Urinary bladder (tissue), 4 donors: ENCODE measurements around the gene BOD1L1. TPM values are rescaled to one million over a fixed set of nuclear protein-coding genes. Genes with fewer than 3 reads are reported as not detected.
A peak's percentile ranks its signal among the peaks of the same experiment; 100 is the strongest.

ENCODE experiments used
- DNase-seq: peaks from one replicate; pipeline ENCODE4 v3.0.0-alpha.2; 2015; ENCODE audit errors: extremely low spot score
- H3K27ac ChIP-seq: one replicate; pipeline ENCODE4 v1.5.1; 2013; ENCODE audit warnings: low read depth, mild to moderate bottlenecking, moderate library complexity
- H3K36me3 ChIP-seq: one replicate; pipeline ENCODE4 v1.6.1; 2013; ENCODE audit warnings: mild to moderate bottlenecking, moderate library complexity; ENCODE audit not compliant: insufficient read depth
- H3K4me1 ChIP-seq: one replicate; pipeline ENCODE4 v1.6.1; 2013; ENCODE audit warnings: mild to moderate bottlenecking, moderate library complexity; ENCODE audit not compliant: insufficient read depth
- H3K4me3 ChIP-seq: one replicate; pipeline ENCODE4 v1.5.1; 2013; ENCODE audit warnings: low read depth, low read length
- WGBS: extraction: QIAGEN DNeasy Blood & Tissue Kit; methylation state at CpG from one replicate; pipeline ENCODE4 v1.1.7; 2013; 5-methylcytosine and 5-hydroxymethylcytosine counted together
- polyA plus RNA-seq: library from polyadenylated mRNA; stranded (reverse); fragments of 200-250 nt; gene quantifications from one replicate; pipeline ENCODE4 v1.2.3, GENCODE V29; 2013
- total RNA-seq: library from RNA; depleted of rRNA; stranded (reverse); fragments of >200 nt; gene quantifications from one replicate; pipeline ENCODE4 v1.2.3, GENCODE V29; 2014
- donor health status: healthy with polysubstance abuse.
- donor health status: healthy.

The BOD1L1 gene
- total RNA-seq: 66.0 TPM
- polyA plus RNA-seq: 19.0 TPM

DNA sequence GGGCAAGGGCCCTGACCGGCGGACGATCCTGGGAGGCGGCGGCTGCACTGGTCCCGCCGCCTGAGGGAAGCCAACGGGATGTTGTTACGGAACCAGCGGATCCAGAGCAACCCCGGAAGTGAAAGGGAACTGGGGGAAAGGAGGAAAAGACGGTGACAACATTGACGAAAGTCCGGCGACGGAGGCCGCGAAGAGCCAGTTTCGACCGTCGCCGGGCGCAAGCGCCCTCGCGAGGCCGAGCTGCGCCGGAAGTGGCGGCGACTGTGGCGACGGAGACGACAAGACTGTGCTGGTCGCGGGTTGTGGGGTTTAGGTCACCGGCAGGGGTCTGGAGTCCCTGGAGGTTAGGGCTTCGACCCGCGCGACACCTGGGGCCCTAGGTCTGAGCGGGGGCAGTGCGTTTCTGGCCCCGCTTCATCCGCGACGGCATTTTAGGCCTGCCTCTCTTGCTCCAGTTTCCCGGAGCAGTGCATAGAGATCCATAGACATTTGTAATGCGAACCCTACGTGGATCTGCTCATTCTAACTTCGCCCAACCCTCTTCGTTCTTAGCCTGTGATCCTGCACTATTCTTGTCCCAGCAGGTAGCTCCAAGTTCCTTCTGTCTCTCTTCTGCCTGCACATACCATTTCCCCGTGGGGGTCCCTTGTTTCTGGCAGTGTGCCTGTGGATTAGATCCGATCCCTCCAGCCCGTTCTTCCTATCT lies at the start of gene BOD1L1:
TSS of gene BOD1L1 (minus strand) at position 120 of the 706 bp plus-strand sequence. CDS start 138 bp downstream, outside the sequence.
- Histone ChIP-seq H3K4me3 (peak within 1 kb of the TSS; percentile 99), H3K36me3 (peaks cover 2% of the 10 kb centered on the region), H3K27ac (peak within 1 kb of the TSS; percentile 97), H3K4me1 (peaks cover 2% of the 10 kb centered on the region)
- DNase-seq: peak; percentile 86
- under 1% methylated on average over 55 of the region's 55 CpGs for WGBS

DNA sequence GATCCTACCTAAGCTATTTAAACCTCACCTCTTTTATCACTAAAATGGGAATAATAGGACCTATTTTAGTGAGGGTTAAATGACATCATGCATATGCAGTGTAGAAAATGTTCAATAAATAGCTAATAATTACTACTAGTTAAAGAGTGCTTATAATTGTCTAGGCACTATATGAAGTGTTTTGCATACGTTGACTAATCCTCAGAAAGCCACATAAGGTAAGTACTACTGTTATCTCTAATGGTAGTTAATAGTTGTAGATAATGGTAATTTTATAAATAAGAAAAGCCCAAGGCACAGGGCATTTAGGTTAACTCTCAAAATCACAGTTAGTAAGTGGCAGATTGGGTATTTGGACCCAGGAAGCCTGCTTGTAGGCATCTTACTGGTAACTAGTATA lies 47.4 kb upstream of the BOD1L1 start:
- no peak overlapping the region for H3K27ac ChIP-seq
- no peak for DNase-seq
- H3K36me3 ChIP-seq: no peaks in the 10 kb centered on the region
- no peaks in the 10 kb centered on the region for H3K4me1 ChIP-seq
- no peak overlapping the region for H3K4me3 ChIP-seq
- WGBS: 43% methylated on average over 1 of the region's 1 CpG

DNA sequence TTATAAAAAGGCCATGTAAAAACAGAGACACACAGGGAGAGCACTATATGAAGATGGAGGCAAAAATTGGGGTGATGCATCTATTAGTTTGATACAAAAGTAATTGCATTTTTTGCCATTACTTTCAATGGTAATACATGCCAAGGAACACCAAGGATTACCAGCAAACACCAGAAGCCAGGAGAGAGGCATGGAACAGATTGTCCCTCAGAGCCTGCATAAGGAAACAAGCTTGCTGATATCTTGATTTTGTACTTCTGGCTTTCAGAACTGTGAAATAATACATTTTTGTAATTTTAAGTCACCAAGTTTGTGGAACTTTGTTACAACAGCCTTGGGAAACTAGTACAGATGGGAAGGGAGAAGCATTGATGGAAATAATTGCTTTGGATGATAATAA lies 45.6 kb upstream of the BOD1L1 start:
- Histone ChIP-seq H3K27ac (no peak overlapping the region), H3K36me3 (no peaks in the 10 kb centered on the region), H3K4me1 (no peaks in the 10 kb centered on the region), H3K4me3 (no peak overlapping the region)
- no peak for DNase-seq

DNA sequence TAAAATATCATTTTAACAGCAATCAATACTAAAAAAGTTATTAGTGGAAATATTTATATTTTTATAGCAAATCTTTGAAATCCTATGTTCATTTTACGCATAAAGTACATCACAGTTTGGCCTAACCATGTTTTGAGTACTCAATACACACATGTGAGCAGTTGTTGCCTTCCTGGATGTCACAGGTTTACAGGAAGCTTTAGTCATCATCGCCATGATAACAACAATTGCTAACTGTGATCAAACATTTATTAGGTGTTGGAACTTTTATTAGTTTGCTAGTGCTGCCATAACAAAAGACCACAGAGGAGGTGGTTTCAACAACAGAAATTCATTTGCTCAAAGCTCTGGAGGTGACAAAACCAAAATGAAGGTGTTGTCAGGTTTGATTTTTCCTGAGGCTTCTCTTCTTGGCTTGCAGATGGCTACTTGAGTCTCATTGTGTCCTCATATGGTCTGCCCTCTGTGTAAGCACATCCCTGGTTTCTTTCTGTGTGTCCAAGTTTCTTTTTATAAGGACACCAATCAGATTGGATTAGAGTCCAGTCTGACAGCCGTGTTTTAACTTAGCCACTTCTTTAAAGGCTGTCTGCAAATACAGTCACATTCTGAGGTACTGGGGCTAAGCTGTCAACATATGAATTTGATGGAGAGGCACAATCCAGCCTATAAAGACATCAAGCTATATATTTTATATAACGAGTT lies 43.1 kb upstream of the BOD1L1 start:
- H3K4me1 ChIP-seq: no peaks in the 10 kb centered on the region
- no peak overlapping the region for H3K4me3 ChIP-seq
- H3K27ac ChIP-seq: no peak overlapping the region
- DNase-seq: no peak
- H3K36me3 ChIP-seq: no peaks in the 10 kb centered on the region
- WGBS: 52% methylated on average over 4 of the region's 4 CpGs

DNA sequence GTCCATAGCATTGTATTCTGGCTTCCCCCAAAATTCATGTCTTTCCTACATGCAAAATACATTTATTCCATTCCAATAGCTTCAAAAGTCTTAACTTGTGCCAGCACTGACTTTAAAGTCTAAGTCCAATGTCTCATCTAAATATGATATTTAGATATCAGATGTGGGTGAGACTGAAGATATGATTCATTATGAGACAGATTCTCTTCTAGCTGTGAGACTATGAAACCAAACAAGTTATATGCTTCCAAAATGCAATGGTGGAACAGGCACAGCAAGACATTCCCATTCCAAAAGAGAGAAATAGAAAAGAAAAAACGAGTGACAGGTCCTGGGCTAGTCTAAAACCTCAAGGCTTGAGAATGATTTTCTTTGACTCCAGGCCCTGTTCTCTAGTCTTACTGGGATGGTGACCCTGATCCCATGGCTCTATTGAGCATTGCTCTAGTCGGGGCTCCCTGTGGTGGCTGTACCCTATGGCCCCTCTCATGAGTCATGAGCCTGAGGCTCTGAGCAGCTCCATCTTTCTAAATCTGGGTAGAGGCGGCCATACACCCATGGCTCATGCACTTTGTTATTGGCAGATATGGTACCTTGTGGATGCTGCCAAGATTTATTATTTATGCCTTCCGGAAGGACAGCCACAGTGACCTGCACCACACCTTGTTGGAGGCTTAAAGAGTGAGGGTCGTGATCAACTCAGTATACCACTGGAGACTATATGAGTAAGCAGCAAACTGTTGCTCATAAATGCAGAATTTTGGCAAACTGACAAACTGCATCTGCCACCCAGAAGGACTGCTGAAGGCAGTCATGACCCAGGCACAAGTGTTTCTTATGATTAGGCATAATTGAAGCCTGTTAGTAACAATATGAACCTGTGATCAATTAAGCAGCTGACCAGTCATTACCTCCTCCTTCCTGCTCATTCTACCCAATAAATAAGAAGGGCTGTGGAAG lies 38.5 kb upstream of the BOD1L1 start:
- no peaks in the 10 kb centered on the region for H3K4me1 ChIP-seq
- H3K36me3 ChIP-seq: no peaks in the 10 kb centered on the region
- no peak overlapping the region for H3K27ac ChIP-seq
- H3K4me3 ChIP-seq: no peak overlapping the region
- no peak for DNase-seq
- WGBS: 56% methylated on average over 5 of the region's 5 CpGs

DNA sequence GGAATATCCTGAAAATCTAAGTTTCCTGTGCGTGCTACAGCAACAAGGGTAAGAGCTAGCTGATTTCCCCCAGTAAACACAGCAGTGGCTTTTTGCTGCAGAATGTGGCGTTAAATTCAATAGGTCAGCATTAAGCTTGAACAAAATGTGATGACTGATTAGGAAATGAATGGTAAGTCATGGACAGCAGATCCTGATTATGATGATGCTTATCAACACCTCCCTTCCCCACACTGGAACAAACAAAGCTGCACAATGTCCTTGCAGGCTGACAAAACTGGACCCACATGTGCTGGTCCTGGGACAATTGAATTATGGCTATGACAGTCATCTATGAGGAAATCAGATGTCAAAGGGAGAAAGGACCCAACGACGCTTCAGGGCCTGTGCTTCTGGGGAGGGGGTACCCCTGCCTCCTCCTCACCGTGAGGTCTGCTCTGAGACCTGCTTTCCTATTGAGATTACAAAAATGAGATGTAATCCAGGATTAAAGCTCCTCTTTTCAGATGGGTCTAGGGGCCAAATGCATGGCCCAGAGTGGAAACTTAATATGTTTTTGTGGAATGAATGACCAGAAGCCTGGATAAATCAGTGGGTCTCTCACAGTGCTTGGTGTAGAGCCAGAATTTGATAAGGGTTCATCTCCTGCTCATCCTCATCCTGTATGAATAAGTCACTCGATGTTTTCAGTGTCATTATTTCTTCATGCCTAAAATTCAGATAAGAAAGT lies 32.0 kb upstream of the BOD1L1 start:
- Histone ChIP-seq H3K27ac (no peak overlapping the region), H3K4me3 (no peak overlapping the region), H3K36me3 (no peaks in the 10 kb centered on the region), H3K4me1 (no peaks in the 10 kb centered on the region)
- 59% methylated on average over 6 of the region's 6 CpGs for WGBS
- DNase-seq: no peak

DNA sequence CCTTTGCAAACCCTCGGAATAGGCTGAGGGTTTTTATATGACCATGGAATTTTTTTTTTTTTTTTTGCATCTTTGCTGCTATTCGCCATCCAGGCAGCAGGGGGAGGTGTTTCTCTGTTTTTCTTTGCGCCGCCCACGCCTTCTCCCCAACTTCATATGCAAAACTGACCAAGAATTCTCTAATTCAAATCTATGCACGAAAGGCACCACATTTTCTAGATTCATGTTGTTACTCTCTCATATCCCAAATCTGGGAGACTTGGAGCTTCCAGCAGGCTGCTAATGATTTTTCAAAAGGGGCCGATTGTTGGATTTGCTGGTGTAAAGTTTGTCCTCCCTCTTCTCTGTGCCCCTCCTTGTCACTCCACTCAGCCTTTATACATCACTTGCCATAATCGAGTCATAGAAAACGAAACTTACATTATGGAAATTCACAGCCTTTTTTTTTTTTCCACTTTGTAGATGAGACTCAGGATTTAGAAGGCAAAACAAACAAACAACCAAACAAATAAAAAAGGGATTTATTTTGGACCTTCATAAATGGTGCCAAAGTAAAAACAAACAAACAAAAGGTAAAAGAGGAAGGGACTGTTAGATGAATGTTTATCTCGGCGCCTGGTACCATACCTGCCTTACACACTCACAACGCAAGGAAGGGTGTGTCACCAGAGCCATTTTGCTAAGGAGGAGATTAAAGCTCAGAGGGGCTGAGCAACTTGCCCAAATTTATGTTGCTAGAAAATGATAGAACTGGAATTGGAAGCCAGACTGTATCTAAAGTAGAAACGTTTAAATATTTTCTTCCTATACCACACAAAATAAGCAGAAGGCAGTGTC lies 29.3 kb upstream of the BOD1L1 start:
- H3K4me1 ChIP-seq: no peaks in the 10 kb centered on the region
- H3K27ac ChIP-seq: no peak overlapping the region
- 17% methylated on average over 13 of the region's 13 CpGs for WGBS
- H3K36me3 ChIP-seq: no peaks in the 10 kb centered on the region
- H3K4me3 ChIP-seq: no peak overlapping the region
- peak; percentile 40 for DNase-seq

DNA sequence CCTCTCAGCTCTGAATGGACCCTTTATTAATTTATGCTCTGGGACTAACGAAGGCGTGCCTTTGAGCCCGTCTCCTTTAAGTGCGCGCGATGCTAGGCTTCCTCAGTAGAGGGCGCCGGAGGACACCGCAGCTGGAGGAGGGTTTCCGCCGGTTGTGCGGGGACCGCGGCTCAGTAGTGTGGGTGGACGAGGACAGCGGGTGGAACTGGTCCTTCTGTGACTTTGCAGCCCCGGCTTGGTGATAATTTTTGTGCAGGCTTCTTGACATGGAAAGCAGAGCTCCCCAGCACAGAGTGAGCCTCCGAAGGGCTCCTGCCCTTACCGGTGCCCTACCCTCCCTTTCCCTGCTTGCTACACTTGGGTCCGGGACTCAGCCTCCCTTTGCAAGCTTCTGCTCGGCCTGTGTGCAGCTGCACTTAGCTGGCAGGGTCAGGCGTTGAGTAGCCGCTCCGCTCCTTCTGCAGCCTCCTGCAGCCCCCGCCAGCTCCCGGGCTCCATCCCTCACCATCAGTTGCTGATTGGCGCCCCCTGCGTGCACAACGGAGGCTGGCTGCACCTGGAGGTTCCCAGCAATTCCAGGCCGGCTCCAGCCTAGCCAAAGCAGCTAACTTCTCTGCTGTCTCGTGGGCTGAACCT lies 26.8 kb upstream of the BOD1L1 start:
- Histone ChIP-seq H3K4me3 (peak overlapping the region; percentile 30), H3K27ac (no peak overlapping the region), H3K4me1 (no peaks in the 10 kb centered on the region), H3K36me3 (no peaks in the 10 kb centered on the region)
- WGBS: 1% methylated on average over 31 of the region's 31 CpGs
- peak; percentile 62 for DNase-seq

DNA sequence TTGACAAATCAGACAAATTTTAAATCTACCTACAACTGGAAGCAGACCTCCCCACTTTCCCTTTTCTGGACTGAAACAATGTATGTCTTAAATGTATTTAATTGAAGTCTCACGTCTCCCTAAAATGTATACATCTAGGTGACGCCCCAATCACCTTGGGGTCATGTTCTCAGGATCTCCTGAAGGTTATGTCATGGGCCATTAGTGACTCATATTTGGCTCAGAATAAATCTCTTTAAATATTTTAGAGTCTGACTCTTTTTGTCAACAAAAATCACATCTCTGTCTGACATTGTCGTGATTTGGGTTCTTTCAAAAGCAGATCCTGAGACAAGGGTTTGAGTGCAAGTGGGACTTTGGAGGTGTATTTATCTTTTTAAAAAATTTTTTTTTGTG lies 26.2 kb upstream of the BOD1L1 start:
- Histone ChIP-seq H3K27ac (no peak overlapping the region), H3K4me1 (no peaks in the 10 kb centered on the region), H3K36me3 (no peaks in the 10 kb centered on the region), H3K4me3 (no peak overlapping the region)
- DNase-seq: no peak
- 47% methylated on average over 3 of the region's 3 CpGs for WGBS

DNA sequence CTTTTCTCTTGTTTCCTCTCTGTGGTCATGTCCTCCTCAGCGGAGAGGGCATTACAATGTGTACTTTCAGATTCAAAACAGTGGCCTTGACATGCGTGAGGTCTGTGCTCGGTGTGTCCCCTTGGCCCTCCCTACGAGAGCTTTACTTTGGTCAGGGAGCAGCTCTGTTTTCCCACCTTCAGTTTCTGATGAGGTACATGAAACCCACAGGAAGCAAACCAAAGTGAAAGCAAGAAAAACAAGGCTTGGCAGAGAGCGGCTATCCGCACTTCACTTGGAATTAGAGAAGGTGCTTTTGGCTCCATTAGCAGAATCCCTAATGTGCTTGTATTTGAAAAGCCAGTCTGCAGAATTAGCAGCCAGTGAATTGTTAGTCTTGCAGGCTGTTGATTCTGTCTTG lies 19.5 kb upstream of the BOD1L1 start:
- 32% methylated on average over 6 of the region's 6 CpGs for WGBS

DNA sequence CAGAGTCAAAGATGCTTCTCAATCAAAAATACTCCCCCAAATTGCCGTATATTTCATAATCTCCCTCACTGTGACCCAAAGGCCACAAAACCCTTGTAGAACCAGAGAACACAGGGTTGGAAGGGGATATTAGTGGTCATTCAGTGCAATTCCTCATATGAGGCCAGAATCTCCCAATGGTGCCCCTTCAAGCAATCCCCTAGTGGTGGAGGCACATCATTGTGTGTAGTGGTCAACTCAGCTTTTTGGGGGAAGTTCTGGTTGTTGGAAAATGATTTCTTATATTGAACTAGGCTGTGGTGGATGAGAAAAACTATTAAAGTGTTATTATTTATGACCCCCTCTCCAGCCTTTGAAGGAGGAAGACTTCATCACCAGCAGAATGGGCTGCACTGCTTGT lies 17.6 kb upstream of the BOD1L1 start:
- no peak overlapping the region for H3K4me3 ChIP-seq
- H3K4me1 ChIP-seq: no peaks in the 10 kb centered on the region
- 94% methylated on average over 1 of the region's 1 CpG for WGBS
- no peaks in the 10 kb centered on the region for H3K36me3 ChIP-seq
- no peak for DNase-seq
- no peak overlapping the region for H3K27ac ChIP-seq

More for the DNA sequence above, 19.5 kb upstream of the BOD1L1 start:
- H3K4me3 ChIP-seq: no peak overlapping the region
- H3K36me3 ChIP-seq: no peaks in the 10 kb centered on the region
- no peak overlapping the region for H3K27ac ChIP-seq
- H3K4me1 ChIP-seq: no peaks in the 10 kb centered on the region
- DNase-seq: no peak
